Glutamatergic neuron (in vitro differentiated cells): ENCODE results near the gene TTLL13. TPM values are rescaled to one million over a fixed set of nuclear protein-coding genes. Genes with fewer than 3 reads are reported as not detected.
"Not testable (repeated sequence)": the region's sequence is repeated elsewhere in the genome, so short reads cannot be mapped to it uniquely, and the experiment has no call there.

Experiments used
- DNase-seq: peaks from one replicate; pipeline ENCODE4 v3.0.0; 2022
- H3K27ac Mint-ChIP-seq: one replicate; pipeline ENCODE4 v1.8.0; 2020; ENCODE audit warnings: mild to moderate bottlenecking, mixed read lengths, inconsistent platforms; ENCODE audit not compliant: unreplicated experiment
- H3K27me3 Mint-ChIP-seq: one replicate; pipeline ENCODE4 v1.8.0; 2020; ENCODE audit warnings: mild to moderate bottlenecking, moderate library complexity, mixed read lengths, inconsistent platforms; ENCODE audit not compliant: unreplicated experiment
- H3K36me3 Mint-ChIP-seq: one replicate; pipeline ENCODE4 v1.8.0; 2020; ENCODE audit warnings: mild to moderate bottlenecking, mixed read lengths, inconsistent platforms; ENCODE audit not compliant: unreplicated experiment
- H3K4me1 Mint-ChIP-seq: one replicate; pipeline ENCODE4 v1.8.0; 2020; ENCODE audit warnings: mild to moderate bottlenecking, low read depth, mixed read lengths, inconsistent platforms; ENCODE audit not compliant: unreplicated experiment
- H3K4me3 Mint-ChIP-seq: one replicate; pipeline ENCODE4 v1.8.0; 2020; ENCODE audit warnings: mild to moderate bottlenecking, mixed read lengths, inconsistent platforms; ENCODE audit not compliant: unreplicated experiment
- H3K9me3 Mint-ChIP-seq: one replicate; pipeline ENCODE4 v1.8.0; 2020; ENCODE audit warnings: mild to moderate bottlenecking, moderate library complexity, mixed read lengths, inconsistent platforms; ENCODE audit not compliant: unreplicated experiment
- CTCF ChIP-seq: fragments of 200-600 bp; sonication (generic); IDR thresholded peaks from one replicate; pipeline ENCODE4 v1.5.0; 2021; ENCODE audit not compliant: partially characterized antibody, unreplicated experiment
- total RNA-seq: library from RNA; stranded (reverse); fragmentation: NEBNext Ultra II Directional; extraction: Animal tissue kit (Norgen Biotek cat#: 25700); gene quantifications from one replicate; pipeline ENCODE4 v1.2.1, GENCODE V29; 2021; ENCODE audit not compliant: unreplicated experiment

The TTLL13 gene
- total RNA-seq, 1 donor from 2014 or later = not detected

DNA sequence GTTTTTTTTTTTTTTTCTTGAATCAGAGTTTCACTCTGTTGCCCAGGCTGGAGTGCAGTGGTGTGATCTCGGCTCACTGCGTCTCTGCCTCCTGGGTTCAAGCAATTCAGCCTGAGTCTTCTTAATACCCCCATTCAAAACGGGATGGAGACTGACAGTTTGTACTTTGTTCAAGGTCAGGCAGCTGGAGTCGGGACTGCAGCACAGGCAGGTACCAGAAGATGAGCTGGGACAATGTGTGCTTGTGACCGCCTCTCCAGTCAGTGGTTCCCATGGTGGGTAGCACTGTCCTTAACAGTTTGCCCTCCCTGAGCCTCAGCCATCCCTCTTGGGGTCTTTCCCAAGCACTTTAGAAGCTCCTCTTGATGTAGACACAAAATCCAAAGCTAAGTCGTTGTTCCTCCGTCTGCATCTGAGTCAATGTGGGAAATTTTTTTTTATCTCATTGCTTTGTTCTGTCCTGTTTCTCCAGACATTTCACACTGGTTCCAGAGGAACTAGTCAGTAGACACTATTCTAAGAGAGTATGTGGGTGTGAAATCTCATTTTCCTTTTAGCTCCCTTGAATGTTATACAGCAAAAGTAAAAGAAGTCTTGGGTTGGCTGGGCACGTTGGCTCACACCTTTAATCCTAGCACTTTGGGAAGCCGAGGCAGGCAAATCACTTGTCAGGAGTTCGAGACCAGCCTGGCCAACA, 5.3 kb upstream of the TTLL13 start:
- Mint-ChIP-seq H3K9me3 (no peaks in the 10 kb centered on the region), H3K4me3 (no peak overlapping the region), H3K4me1 (no peaks in the 10 kb centered on the region), H3K36me3 (no peaks in the 10 kb centered on the region), H3K27me3 (peaks cover 2% of the 10 kb centered on the region), H3K27ac (no peak overlapping the region)
- no peak for DNase-seq
- no peak for TF ChIP-seq CTCF

DNA sequence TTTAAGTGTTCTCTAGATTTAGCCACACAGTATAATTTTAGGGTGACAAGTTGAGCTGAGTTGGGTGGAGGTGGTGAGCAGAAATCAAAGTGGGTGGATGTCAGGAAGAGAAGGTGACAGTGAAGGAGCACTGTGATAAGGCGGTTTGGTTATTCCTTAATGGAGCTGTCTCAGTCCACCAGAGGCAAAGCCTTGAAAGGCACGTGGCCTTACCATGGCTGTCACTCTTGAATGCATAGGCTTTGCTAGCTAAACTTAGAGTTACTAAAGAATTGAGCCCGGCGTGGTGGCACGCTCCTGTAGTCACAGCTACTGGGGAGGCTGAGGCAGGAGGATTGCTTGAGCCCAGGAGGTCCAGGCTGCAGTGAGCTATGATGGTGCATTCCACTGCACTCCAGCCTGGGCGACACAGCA, 560 bp upstream of the TTLL13 start:
- Mint-ChIP-seq H3K27me3 (peaks cover 2% of the 10 kb centered on the region), H3K36me3 (no peaks in the 10 kb centered on the region), H3K4me1 (no peaks in the 10 kb centered on the region), H3K4me3 (peak overlapping the region; percentile 63), H3K9me3 (peaks cover 2% of the 10 kb centered on the region), H3K27ac (no peak overlapping the region)
- TF ChIP-seq CTCF = no peak
- DNase-seq = no peak

- Mint-ChIP-seq H3K4me1 (no peaks in the 10 kb centered on the region), H3K27ac (no peak overlapping the region), H3K9me3 (no peaks in the 10 kb centered on the region), H3K27me3 (no peaks in the 10 kb centered on the region), H3K4me3 (no peak overlapping the region), H3K36me3 (no peaks in the 10 kb centered on the region)
- DNase-seq = no peak
- TF ChIP-seq CTCF = no peak
Measured at GRCh38 chr15:90257776-90258175, 8.4 kb downstream of the TTLL13 start.

- Mint-ChIP-seq H3K9me3 (peaks cover 1% of the 10 kb centered on the region), H3K27ac (no peak overlapping the region), H3K4me3 (no peak overlapping the region), H3K27me3 (no peaks in the 10 kb centered on the region), H3K36me3 (no peaks in the 10 kb centered on the region), H3K4me1 (no peaks in the 10 kb centered on the region)
- no peak for TF ChIP-seq CTCF
- no peak for DNase-seq
Measured at GRCh38 chr15:90259524-90259923, 10.2 kb downstream of the TTLL13 start.

DNA sequence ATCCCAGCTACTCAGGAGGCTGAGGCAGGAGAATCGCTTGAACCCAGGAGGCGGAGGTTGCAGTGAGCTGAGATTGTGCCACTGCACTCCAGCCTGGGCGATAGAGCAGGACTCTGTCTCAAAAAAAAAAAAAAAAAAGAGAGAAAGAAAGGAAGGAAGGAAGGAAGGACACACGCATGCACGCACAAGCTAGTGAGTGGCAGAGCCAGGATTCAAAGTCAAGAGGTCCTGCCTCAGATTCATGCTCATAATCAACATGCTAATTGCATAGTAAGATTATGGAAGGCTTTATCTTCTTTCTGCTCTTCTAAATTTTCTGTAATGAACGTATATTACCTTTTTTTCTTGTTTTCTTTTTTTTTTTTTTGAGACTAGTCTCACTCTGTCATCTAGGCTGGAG, 11.4 kb downstream of the TTLL13 start:
- not testable (repeated sequence) for H3K27ac Mint-ChIP-seq, H3K27me3 Mint-ChIP-seq, H3K4me1 Mint-ChIP-seq, DNase-seq, H3K36me3 Mint-ChIP-seq, H3K4me3 Mint-ChIP-seq, H3K9me3 Mint-ChIP-seq
